ENCODE measurements around the gene SYNE1.
"Not testable (repeated sequence)": the region's sequence is repeated elsewhere in the genome, so short reads cannot be mapped to it uniquely, and the experiment has no call there.

SYNE1 gene

DNA sequence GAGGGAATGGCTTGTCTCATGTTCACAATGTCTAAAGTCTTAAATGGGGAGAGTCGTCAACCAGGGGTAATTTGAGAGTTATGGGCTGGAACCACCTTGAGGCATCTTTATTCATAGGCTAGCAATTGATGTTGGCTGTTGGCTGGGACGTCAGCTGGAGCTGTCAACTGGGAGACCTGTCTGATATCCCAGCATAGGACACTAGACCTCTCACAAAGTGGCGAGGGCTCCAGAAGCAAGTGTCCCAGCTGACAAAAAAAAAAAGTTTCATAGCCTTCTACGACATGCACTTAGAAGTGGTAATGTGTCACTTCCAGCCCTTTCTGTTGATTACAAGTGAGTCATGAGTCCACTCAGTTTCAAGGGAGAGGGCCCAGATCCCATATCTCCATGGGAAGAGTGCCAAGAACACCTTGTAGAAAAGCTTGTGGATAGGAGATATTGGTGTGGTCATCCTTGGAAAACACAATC lies 551.7 kb downstream of the SYNE1 start:
- TF ChIP-seq GABPA (IDR thresholded peaks at IDR 0.05; ENCODE audit: low read depth), result no peak
- no peak for TF ChIP-seq SPI1 (IDR thresholded peaks at IDR 0.05; ENCODE audit: borderline replicate concordance, low read depth)
- TF ChIP-seq, protein P1, sequence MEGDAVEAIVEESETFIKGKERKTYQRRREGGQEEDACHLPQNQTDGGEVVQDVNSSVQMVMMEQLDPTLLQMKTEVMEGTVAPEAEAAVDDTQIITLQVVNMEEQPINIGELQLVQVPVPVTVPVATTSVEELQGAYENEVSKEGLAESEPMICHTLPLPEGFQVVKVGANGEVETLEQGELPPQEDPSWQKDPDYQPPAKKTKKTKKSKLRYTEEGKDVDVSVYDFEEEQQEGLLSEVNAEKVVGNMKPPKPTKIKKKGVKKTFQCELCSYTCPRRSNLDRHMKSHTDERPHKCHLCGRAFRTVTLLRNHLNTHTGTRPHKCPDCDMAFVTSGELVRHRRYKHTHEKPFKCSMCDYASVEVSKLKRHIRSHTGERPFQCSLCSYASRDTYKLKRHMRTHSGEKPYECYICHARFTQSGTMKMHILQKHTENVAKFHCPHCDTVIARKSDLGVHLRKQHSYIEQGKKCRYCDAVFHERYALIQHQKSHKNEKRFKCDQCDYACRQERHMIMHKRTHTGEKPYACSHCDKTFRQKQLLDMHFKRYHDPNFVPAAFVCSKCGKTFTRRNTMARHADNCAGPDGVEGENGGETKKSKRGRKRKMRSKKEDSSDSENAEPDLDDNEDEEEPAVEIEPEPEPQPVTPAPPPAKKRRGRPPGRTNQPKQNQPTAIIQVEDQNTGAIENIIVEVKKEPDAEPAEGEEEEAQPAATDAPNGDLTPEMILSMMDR (IDR thresholded peaks at IDR 0.05; ENCODE audit: insufficient read depth, low read length), result no peak
- no peak for TF ChIP-seq POLR2AphosphoS5 (IDR thresholded peaks at IDR 0.05; ENCODE audit: low read depth)
- TF ChIP-seq REST (IDR thresholded peaks at IDR 0.05; ENCODE audit: insufficient replicate concordance, low read depth), result no peak
- Histone ChIP-seq H3K27me3 (ENCODE audit: insufficient read depth, poor library complexity, severe bottlenecking) (no peaks in the 10 kb centered on the region), H3K27ac (replicated peaks) (no peak overlapping the region), H3K4me3 (replicated peaks; ENCODE audit: insufficient read depth, low read length) (no peak overlapping the region)
- DNase-seq (ENCODE audit: low read depth in 1 of 2, low spot score in 1 of 2), result no peak

DNA sequence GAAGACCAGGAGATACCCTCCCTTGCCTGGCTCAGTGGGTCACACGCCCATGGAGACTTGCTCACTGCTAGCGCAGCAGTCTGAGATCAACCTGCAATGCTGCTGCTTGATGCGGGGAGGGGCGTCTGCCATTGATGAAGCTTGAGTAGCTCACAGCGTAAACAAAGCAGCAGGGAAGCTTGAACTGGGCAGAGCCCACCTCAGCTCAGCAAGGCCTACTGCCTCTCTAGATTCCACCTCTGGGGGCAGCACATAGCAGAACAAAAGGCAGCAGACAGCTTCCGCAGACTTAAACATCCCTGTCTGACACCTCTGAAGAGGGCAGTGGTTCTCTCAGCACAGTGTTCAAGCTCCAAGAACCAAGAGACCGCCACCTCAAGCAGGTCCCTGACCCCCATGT lies 558.4 kb downstream of the SYNE1 start:
- Histone ChIP-seq H3K27ac (replicated peaks) (no peak overlapping the region), H3K27me3 (ENCODE audit: insufficient read depth, poor library complexity, severe bottlenecking) (no peaks in the 10 kb centered on the region), H3K4me3 (replicated peaks; ENCODE audit: insufficient read depth, low read length) (no peak overlapping the region)
- TF ChIP-seq SPI1 (IDR thresholded peaks at IDR 0.05; ENCODE audit: borderline replicate concordance, low read depth) (no peak), GABPA (IDR thresholded peaks at IDR 0.05; ENCODE audit: low read depth) (no peak), POLR2AphosphoS5 (IDR thresholded peaks at IDR 0.05; ENCODE audit: low read depth) (no peak), REST (IDR thresholded peaks at IDR 0.05; ENCODE audit: insufficient replicate concordance, low read depth) (no peak)
- TF ChIP-seq, protein P1 (IDR thresholded peaks at IDR 0.05; ENCODE audit: insufficient read depth, low read length), result no peak
- no peak for DNase-seq (ENCODE audit: low read depth in 1 of 2, low spot score in 1 of 2)

- H3K27ac ChIP-seq (replicated peaks), result no peak overlapping the region
- no peak overlapping the region for H3K4me3 ChIP-seq (replicated peaks; ENCODE audit: insufficient read depth, low read length)
- no peaks in the 10 kb centered on the region for H3K27me3 ChIP-seq (ENCODE audit: insufficient read depth, poor library complexity, severe bottlenecking)
- TF ChIP-seq, protein P1 (IDR thresholded peaks at IDR 0.05; ENCODE audit: insufficient read depth, low read length), result no peak
- TF ChIP-seq SPI1 (IDR thresholded peaks at IDR 0.05; ENCODE audit: borderline replicate concordance, low read depth), result peak; percentile 19; the same call in 1 of the 2 replicates
- peak in 1 of 2 experiments; percentile 3 for DNase-seq (ENCODE audit: low read depth in 1 of 2, low spot score in 1 of 2)
These were observed 559.2 kb downstream of the SYNE1 start for GRCh38 chr6:152078001-152078400.

DNA sequence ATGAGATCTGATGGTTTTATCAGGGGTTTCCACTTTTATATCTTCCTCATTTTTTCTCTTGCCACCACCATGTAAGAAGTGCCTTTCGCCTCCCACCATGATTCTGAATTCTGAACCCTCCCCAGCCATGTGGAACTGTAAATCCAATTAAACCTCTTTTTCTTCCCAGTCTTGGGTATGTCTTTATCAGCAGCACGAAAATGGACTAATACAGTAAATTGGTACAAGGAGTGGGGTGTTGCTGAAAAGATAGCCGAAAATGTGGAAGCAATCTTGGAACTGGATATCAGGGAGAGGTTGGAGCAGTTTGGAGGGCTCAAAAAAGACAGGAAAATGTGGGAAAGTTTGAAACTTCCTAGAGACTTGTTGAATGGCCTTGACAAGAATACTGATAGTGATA lies 560.9 kb downstream of the SYNE1 start:
- H3K27me3 ChIP-seq (ENCODE audit: insufficient read depth, poor library complexity, severe bottlenecking); H3K27ac ChIP-seq (replicated peaks); H3K4me3 ChIP-seq (replicated peaks; ENCODE audit: insufficient read depth, low read length); DNase-seq (ENCODE audit: low read depth in 1 of 2, low spot score in 1 of 2): not testable (repeated sequence)

All from HL-60 (cell line).